SIG-M5 (cell line): ENCODE results near the gene GFOD1.

Source experiments
- DNase-seq: peaks from one replicate; lab custom pipeline; 2025; lab: John Stamatoyannopoulos, UW

Gene GFOD1

DNA sequence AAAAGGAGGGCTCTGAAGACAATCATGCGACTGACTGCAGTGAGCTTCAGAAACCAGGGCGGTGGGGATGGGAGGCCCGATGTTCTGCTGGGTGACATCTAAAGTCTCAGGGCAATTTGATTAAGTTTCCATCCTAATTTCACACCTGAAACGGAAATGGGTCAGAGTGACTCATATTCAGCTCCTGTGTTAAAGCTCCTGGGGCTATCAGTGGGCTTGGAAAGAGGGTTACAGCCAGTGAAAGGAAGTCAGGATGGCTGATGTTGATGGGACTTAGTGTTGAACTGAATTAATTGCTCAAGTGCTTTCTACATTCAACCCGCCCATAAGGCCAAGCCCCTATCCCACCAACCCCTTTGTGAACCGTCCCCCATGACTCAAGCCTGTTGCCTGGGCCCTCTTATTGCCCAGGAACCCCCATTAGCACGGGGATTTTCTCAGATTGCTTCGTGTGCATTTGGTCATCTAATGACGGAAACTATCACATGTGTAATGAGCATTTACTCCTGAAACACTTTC lies 112.0 kb downstream of the GFOD1 start:
- no peak for DNase-seq

DNA sequence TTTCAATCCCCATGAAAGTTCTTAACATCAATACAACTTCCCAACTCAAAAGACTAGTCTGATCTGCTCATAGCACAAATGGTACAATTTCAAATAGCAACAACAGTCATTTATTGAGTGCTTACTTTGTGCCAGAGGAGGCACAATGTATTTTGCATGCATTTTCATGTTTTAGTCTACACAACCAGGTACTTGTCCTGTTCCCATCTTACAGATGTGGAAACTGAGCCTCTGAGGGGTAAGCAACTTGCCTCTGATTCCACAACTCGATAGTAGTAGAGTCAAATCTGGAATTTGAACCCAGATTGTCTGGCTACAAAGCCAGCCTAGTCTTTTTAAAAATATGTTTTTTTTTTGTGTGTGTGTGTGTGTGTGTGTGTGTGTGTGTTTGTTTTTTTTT lies 113.5 kb downstream of the GFOD1 start:
- DNase-seq, result no peak

DNA sequence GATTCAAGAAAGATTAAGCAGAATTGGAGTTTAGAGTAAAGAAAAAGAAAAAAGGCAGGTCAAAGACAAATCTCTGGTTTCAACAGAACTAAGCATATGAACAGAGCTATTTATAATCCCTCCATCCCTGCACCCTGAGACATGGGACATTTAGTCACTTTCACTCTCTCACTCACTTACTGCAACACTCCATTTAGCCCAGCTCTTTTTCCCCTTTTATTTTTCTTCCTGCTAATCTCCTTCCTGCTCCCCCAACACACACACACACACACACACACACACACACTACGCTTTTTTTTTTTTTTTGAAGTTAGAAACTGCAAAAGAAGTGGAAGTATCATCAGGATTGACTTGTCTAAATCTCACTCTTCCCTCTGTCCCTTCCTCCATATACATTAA lies 113.9 kb downstream of the GFOD1 start:
- no peak for DNase-seq

DNA sequence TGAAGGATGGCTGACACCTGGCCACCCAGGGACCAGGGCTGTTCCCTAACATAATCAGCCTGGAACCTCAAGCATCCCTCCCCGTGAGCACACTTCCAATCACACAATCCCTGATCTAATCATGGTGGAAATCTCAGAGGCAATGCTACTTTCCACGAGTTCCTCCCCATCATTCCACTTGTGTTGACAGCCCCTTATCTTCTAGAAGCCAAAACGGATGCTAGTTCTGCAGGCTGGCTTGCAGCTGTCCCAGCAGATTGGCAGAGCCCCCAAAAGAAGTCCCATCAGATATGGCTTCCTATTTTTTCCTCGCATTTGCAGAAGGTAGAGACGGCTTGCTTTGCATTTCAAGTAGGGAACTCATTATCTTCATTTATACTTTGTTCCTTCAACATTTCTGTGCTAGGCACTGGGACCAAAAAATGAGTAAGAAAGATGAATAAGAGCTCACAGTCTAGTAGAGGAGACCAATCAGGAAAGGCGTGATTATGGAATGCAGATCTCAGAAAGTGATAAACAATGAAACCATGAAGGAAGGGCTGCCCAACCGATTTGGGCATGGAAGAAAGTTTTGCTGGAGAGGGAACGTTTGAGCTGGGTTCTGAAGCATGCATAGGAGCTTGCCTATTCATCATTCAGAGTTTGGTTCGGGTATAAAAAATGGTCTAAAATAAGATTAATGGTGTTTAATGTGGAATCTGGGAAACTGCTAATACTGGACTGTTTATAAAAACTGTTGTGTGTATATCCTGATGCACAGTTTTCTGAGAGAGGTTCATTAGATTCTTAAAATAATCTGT lies 114.5 kb downstream of the GFOD1 start:
- no peak for DNase-seq

DNA sequence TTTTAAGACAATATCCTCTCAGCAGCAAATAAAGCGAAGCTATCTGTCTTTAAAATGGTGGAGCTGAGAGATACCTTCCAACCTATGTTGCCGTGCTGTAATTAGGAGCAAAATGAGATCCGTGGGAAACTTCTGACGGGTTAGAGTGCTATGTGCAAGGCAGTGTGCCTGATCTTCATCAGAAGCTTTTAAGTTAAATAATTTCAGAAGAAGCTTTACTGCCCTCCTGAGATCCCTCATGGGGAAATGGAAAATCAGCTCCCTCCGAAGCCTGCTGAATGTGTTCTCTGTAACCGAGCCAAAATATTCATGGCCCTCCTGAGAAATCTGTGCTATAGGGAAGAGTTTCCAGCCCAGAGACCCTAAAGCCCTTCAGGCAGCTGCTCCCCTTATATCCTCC lies 115.3 kb downstream of the GFOD1 start:
- no peak for DNase-seq

DNA sequence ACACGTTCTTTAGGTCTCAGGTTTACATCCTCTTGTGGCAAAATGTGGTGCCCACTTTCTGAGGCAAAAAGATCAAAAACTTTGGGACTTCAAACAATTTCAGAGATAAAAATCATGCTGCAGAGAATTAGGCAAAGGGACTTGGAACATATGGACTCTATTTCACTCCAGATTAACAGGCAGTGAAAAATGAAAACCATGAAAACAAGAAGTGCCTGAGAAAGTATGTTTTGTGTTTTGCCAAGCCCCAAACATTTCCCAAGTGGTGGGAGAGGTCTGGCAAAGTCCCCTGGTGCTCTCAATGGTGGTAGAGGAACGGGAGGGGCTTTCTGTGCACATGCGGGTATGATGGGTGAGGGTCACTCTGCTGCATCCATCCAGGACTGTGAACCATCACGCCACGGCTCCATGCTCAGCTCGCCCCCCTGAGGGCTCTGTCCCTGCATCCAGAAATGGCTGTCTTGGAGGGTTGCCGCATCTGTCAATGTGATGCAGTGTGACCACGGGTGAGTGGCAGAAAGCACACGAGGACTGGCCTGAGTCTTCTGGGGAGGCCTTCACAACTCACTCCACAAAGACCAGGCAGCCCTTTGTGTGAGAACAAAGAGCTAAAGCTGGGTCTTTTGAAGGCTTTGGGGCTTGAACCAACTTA lies 115.9 kb downstream of the GFOD1 start:
- DNase-seq, result no peak

DNA sequence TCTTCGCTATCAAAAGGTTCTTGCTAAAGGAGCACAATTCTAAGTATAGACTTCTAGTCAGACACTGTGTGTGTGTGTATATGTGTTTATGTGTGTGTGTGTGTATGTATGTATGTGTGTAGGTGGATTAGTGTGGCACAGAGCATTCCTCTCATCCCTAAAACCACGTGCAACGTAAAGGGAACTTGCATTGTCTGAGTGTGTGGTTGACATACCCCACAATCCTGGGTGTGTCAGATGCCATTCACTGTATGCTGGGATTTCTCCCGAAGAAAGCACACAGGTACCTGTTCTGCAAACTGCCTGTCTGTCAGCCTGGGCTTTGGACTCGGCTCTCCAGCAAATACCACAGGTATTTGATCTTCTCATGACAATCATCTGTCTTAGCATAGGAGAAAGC lies 116.8 kb downstream of the GFOD1 start:
- DNase-seq, result no peak

DNA sequence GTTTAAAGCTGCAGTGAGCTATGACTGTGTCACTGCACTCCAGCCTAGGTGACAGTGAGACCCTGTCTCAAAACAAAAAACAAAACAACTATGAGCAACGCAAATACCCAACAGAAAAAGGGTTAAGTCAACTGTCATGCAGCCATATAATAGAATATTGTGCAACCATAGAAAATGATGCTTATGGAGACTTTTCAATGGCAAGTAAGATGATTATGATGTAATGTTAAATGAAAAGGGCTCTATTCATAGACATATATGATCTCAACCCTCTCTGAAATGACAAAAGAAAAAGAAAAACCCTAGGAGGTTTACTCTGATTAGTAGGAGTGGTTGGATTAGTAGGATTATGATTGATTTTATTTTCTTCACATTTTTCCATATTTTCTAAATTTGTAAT lies 117.8 kb downstream of the GFOD1 start:
- no peak for DNase-seq

DNA sequence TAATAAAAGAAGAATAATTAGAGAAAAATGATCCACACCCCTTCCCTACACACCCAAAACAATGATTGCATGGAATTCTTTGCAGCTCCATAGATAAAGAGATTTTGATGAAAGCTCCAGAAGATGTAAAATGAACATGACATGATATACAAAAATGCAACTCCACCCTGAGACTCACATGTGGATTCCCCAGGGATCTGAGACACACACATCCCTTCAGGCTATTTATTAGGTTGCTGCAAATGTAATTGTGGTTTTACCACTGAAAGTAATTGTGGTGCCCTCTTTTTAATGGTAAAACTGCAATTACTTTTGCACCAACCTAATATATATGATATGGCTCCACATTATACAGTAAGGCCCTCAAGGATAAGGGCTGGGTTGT lies 118.7 kb downstream of the GFOD1 start:
- no peak for DNase-seq

DNA sequence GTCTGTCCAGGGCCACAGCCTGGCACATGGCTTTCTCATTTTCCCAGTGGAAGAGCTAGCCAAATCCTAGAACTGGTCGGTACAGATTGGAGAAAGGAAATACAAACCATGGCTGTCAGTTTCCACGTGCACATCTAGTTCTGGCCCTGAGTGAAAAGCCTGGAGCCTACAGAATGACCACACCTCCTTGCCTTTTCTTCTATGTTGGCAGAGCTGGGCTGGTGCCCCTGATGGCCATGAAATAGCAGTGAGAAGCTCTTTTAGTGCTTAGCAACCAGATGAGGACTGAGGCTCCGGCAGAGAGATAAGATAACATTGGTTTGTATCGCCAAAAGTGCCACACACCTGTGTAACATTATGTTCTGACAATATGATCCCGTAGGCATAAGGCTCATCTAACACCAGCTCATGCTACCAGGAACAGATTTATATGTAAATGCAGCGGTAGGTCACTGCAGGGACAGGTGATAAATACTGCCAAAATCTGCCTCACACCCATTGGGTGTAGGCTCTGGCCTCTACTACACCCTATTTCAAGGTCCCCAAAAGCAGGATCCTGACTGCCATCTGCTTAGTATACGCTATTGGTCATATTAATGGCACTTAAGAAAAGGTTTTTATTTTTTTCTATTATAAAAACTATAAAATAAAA lies 119.2 kb downstream of the GFOD1 start:
- no peak for DNase-seq

DNA sequence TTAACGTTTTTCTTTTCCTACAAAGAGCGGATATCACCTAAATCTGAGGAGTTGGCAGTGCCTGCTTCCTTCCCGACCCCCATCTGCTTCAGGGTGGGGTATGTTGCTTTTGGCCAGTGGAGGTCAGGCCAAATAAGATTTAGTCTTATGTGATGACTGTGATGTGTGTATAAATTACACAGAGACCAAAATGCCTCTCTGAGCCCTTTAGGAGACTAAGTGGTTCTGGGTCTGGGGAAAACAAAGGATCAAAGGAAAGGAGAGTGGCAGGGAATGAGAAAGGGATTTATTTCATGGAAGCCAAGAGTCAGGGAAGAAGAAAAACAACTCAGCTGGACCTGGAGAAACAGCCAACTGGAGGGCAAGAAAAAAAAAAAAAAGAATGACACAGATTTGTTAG lies 120.0 kb downstream of the GFOD1 start:
- no peak for DNase-seq

DNA sequence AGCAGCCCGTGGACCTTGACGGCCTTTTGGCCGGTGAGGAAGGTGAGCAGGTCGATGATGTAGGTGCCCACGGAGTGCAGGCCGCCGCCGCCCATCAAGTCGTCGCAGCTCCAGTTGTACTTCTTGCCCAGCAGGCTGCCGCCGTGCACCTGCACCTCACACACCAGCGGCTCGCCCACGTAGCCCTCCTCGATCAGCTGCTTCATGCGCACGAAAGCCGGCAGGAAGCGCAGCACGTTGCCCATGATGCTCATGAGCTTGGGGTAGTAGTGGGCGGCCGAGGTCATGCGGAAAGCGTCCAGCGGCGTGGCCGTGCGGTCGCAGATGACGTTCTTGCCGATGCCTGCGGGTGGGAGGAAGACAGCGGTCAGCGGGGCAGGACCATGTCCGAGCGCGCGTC lies 122.1 kb downstream of the GFOD1 start:
- DNase-seq, result no peak

DNA sequence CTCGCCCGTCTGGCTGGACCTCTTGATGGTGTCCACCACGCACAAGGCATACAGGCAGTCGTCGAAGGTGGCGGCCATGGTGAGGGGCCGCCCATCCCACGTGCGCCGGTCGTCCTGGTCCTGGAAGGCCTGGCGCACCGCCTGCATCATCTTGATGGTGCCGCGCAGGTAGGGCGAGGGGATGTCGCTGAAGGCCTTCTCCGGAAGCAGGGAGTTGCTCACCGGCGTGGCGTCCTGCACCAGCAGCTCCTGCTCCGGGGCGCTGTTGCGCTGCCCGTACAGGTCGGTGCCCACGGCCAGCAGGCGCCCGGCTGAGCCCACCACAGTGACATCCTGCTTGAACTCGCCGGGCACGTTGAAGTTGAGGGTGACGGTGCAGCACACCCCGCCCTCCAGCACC lies 122.6 kb downstream of the GFOD1 start:
- DNase-seq, result no peak

DNA sequence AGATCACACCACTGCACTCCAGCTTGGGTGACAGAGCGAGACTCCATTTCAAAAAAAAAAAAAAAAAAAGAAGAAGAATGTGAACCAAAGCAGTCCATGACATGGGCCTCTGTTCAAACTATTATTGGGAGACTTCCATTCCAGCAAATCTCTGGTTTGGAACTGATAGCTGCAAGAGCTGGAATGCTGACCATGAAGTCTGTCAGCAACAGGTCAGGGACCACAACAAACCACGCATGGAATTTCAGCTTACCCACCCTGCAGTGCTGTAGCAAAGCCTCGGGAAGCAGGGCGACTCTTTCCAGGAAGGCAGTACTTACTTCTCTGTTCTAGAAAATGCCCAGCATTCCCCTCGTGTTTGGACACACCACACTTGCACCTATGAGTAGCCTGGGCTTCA lies 125.0 kb downstream of the GFOD1 start:
- DNase-seq, result no peak

DNA sequence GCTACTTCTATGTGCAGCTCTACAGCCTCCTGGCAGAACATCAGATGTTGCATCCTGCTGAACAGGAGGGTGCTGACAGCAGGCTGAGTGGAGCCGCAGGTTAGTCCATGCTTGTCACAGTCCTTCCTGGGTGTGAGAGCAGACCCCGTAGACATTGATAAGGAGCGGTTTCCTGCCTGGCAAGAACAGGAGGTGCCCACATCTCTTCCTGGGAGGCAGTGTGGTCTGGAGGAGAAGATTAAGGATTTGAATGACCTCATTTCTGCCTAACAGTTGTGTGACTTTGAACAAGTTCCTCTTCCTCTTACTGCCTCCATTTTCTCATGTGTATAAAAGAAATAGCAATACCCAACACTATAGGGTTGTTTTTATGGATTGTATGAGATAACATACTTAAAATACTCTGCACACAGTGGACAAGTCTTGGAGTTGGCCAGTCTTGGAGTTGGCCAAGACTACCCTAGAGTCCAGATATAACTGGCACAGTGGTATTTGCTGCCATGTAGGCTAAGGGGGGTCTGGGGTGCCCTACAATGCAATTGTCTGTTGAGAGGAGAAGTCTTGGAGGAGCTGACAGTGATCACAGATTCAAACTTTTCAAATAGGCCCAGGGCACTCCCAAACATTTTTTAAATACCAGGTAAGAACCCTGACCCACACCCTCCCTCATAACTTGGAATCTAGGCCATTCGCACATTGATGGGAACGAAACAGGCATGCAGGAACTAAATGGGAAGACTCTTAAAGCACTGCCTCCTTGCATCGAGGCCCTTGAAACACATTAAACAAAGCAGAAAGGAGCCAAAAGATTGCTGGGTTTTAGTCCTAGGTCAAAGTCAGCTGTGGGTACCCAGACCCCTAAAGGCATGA lies 126.5 kb downstream of the GFOD1 start:
- no peak for DNase-seq

DNA sequence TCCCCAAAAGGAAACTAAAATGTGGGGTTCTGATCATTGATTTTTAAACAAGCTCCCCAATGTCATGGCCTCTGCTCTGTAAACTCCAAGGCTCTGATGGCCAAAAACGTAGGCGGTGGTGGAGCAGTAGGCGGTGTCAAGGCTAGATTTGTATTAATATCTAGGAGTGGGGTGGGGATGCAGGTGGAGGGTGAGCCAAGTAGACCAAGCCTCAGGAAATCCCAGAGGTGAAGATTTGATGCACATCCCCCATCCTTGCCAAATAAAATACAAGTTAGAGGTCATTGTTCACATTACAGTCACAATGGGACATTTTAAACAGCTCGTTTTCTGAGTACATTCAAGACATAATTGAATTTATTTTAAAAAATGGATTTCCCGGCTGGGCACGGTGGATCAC lies 128.1 kb downstream of the GFOD1 start:
- no peak for DNase-seq

DNA sequence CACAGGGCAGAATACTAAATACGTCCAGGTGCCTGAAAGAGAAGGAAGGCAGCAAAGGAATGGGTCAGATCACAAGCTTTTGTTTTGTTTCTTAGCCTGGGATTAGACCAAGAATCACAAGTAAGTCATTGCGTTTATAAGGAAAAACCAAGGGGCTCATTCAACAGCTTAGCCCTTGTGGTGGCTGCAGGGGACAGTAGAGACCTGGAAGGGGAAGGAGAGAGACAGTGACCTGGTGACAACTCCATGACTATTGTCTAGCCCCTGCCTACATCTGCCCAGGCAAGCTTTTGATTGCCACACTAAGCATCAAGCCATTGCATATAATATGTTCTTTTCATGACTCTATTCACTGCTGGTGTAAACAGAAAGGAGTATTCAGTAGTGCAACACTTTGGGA lies 128.9 kb downstream of the GFOD1 start:
- DNase-seq, result no peak

DNA sequence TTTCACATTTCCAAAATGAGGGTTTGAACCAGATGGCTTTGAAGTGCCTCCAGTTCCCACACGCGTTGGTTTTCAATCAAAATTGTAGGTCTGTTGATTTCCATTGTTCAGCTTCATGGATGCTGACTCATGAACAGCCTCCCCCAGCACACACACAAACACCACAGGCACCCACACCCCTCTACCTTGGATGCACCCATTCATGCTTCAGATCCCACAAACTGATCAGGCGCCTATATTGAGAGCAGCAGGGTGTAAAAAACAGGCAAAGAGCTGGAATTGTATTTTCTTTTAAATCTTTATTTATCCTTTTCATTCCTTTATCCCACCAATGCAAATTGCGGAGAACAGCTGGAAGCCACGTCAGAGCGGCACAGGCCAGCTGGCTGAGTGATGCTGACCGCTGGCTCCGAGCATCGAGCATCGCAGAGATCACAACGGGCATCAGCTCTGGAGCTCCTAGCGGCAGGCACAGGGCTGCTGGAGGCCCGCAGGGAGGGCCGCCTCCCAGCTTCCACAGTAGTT lies 129.8 kb downstream of the GFOD1 start:
- DNase-seq, result no peak

DNA sequence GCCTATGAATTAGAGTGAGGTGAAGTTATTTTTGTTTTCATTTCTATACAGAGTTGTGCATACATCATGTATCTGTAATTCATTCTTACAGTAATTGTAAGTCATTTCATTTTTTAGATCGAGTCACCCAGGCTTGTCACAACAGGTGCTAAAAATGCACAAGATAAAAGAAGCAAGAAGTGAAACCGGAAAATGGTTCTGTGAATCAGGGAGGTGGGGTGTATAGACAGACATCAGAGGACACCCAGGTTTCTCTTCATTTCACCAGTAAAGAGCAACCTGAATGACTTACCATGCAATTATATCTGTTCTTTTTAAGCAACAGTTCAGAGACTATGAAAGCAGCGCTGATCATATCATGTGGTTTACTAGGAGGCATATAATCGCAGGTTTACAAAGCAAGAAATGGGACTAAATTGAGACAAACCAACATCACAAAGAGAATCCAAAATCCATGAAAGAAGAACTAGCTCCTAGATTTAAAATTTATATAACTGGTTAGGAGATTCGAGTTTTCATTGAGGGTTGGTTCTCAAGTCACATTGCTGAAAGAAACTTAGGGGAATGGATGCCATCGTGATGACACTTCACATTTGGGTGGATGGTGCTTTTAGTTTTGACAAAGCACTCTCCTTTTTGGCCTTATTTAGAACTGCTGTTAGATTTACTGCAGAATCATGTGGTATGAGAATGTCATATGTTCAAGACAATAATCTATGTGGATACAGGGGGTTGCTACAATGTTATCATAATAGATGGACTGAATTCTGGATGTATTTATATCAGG lies 131.2 kb downstream of the GFOD1 start:
- no peak for DNase-seq

DNA sequence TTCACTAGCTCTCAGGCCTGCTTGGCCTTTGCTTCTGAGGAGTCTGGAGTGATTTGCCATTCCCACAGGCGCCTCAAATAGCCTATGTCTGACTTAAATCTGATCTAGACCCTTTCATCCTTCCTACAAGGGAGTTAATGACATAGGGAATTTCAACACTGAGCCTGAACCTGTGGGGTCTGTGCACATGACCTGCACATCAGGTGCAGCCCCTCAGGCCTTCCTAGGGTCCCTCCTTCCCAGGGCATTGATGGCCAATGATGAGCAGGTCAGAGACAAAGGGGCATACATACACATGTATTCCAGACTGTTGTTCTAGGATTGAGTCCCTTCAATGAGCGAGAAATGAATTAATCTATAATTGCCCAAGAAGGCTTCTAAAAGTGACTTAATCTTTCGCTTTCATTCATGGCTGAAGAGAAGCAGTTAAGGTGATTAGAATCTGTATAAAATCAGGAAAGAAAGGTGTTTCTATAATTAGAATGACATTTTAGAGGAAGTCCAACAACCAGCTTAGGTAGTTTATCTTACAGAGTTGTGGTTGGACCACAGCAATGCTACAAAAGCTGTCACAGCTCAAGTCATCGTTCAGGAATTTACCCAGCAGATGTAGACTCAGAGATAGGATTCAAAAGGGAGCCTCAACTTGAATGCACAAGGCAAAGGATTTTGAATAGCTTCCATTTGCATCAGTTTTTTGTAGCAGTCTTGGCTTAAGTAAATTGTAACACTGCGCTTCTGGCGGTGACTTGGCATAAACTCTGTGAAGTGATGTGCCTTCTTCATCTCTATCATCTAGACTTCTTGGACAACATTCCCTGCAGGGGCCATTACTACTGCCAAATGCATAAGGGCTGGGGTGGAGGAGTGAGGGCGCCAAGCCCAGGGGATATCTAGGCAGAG lies 132.1 kb downstream of the GFOD1 start:
- DNase-seq, result no peak
